GM12878 (cell line): Measurements from ENCODE around the gene UNC5B. TPM values are rescaled to one million over a fixed set of nuclear protein-coding genes. Genes with fewer than 3 reads are reported as not detected.

ENCODE experiments used
- ATAC-seq: fragments of 200-7000 bp; cut with Tn5 transposase; 3 replicates; pipeline ENCODE4 v1.9.1; 2020; ENCODE audit warnings: mild to moderate bottlenecking, moderate library complexity
- BruUV-seq: library from RNA; stranded (reverse); fragments of 400-500 nt; replicated peaks from 2 replicates; lab custom pipeline; 2021; lab: Mats Ljungman, UMichigan
- CTCF ChIA-PET: fragments of 300-600 bp; sonication (Branson Sonifier 250); formaldehyde crosslinking; extraction: SDS; loops from one replicate; lab custom pipeline; 2021; ENCODE audit warnings: inconsistent platforms; lab: Yijun Ruan, JAX
- POLR2A ChIA-PET: fragments of 350-600 bp; formaldehyde crosslinking; extraction: SDS; loops from one replicate; lab custom pipeline; 2021; ENCODE audit warnings: inconsistent platforms; lab: Charles Lee
- RAD21 ChIA-PET: fragments of 300-600 bp; sonication (Branson Sonifier 250); formaldehyde crosslinking; loops from one replicate; lab custom pipeline; 2023; ENCODE audit warnings: antibody characterized with exemption; ENCODE audit not compliant: unreplicated experiment; lab: Charles Lee
- SMC1A ChIA-PET: fragments of 300-600 bp; sonication (Branson Sonifier 250); formaldehyde crosslinking; loops from one replicate; lab custom pipeline; 2023; ENCODE audit not compliant: unreplicated experiment, uncharacterized antibody; lab: Charles Lee
- DNase-seq: peaks from one replicate; pipeline ENCODE4 v3.0.0-alpha.2; 2011; ENCODE audit warnings: low read depth, low spot score
- FAIRE-seq: peaks from 3 replicates; lab custom pipeline; 2011; peaks lifted over from hg19 to GRCh38; lab: Jason Lieb, UNC
- H2AFZ ChIP-seq: 2 replicates; pipeline ENCODE4 v1.6.0; 2011; ENCODE audit warnings: low read depth, low read length, control low read depth; ENCODE audit not compliant: control insufficient read depth
- H3K27ac ChIP-seq: 2 replicates; pipeline ENCODE4 v1.5.1; 2011; ENCODE audit warnings: control low read depth; ENCODE audit not compliant: control insufficient read depth, insufficient read depth
- H3K27me3 ChIP-seq, 2 experiments: replicated peaks in 1 of 2; 2 replicates each; pipeline versions ENCODE4 v1.6.0 to v1.6.1; 2011; ENCODE audit warnings: low read length in 1 of 2; ENCODE audit not compliant: control insufficient read depth in 2 of 2, insufficient read depth in 2 of 2
- H3K36me3 ChIP-seq, 2 experiments: 2 replicates each; pipeline ENCODE4 v1.5.1; 2011; ENCODE audit warnings: low read length in 1 of 2; ENCODE audit not compliant: control insufficient read depth in 2 of 2, insufficient read depth in 2 of 2
- H3K4me1 ChIP-seq: 2 replicates; pipeline ENCODE4 v1.6.1; 2011; ENCODE audit warnings: mild to moderate bottlenecking, low read length, moderate library complexity, mixed read lengths; ENCODE audit not compliant: control insufficient read depth, insufficient read depth
- H3K4me2 ChIP-seq: 2 replicates; pipeline ENCODE4 v1.6.0; 2011; ENCODE audit warnings: control low read depth; ENCODE audit not compliant: control insufficient read depth, insufficient read depth
- H3K4me3 ChIP-seq: fragments of 200-600 bp; sonication (generic); 2 replicates; pipeline ENCODE4 v1.5.1; 2016
- H3K79me2 ChIP-seq: 2 replicates; pipeline ENCODE4 v1.6.0; 2011; ENCODE audit warnings: low read length; ENCODE audit not compliant: control insufficient read depth, insufficient read depth
- H3K9ac ChIP-seq: 2 replicates; pipeline ENCODE4 v1.8.0; 2011; ENCODE audit warnings: low read length, control low read depth, mixed read lengths; ENCODE audit not compliant: control insufficient read depth, insufficient read depth
- H3K9me3 ChIP-seq: replicated peaks from 3 replicates; pipeline ENCODE4 v1.5.1; 2011; ENCODE audit warnings: mild to moderate bottlenecking, low read length; ENCODE audit not compliant: control insufficient read depth, insufficient read depth
- H4K20me1 ChIP-seq: 2 replicates; pipeline ENCODE4 v1.6.0; 2011; ENCODE audit not compliant: control insufficient read depth, insufficient read depth
- BMI1 ChIP-seq: fragments of 450-650 bp; IDR thresholded peaks from 2 replicates; pipeline ENCODE4 v1.6.1; 2016; ENCODE audit warnings: mild to moderate bottlenecking, moderate library complexity, borderline replicate concordance
- CHD2 ChIP-seq: IDR thresholded peaks from 2 replicates; pipeline ENCODE4 v1.6.1; 2011; ENCODE audit warnings: low read depth, low read length, improper control_type of control experiment, borderline replicate concordance
- HDAC6 ChIP-seq: fragments of 200-600 bp; sonication (generic); IDR thresholded peaks from one replicate; pipeline ENCODE4 v1.8.0; 2017; ENCODE audit warnings: antibody characterized with exemption; ENCODE audit not compliant: unreplicated experiment
- NRF1 ChIP-seq: conservative IDR thresholded peaks from 2 replicates; pipeline ENCODE4 v1.6.1; 2011; ENCODE audit warnings: mild to moderate bottlenecking, low read depth, low read length, improper control_type of control experiment
- ZBTB33 ChIP-seq: fragments of 450-650 bp; IDR thresholded peaks from 2 replicates; pipeline ENCODE4 v1.6.1; 2017; ENCODE audit warnings: mild to moderate bottlenecking
- WGBS: methylation state at CpG from one replicate; pipeline ENCODE4 v1.1.6; 2016; ENCODE audit warnings: low lambda C conversion rate; ENCODE audit not compliant: insufficient replicate concordance, insufficient coverage; ENCODE audit errors: missing lambda C conversion rate; 5-methylcytosine and 5-hydroxymethylcytosine counted together
- in situ Hi-C: fragments of 300-500 bp; cut with MboI; formaldehyde crosslinking; loops from 9 replicates; pipeline ENCODE4 v1.14.3; 2018; ENCODE audit warnings: mixed read lengths
- intact Hi-C: fragments of 100-400 bp; cut with micrococcal nuclease; formaldehyde crosslinking; loops from one replicate; pipeline ENCODE4 v1.14.2; 2022; ENCODE audit not compliant: unreplicated experiment
- polyA plus RNA-seq, 11 experiments: library from polyadenylated mRNA; depleted of rRNA in 4 of 11; unstranded in 6 of 11; stranded (reverse) in 5 of 11; fragments of >200 nt; fragmentation: Nextera tagmentation in 4 of 11; fragmentation: Illumina TruSeq in 1 of 11; extraction: Ambion mirVana in 4 of 11; extraction: Trizol in 1 of 11; gene quantifications; 1 replicate in 1 of 11; 2 replicates in 10 of 11; pipeline versions ENCODE4 v1.2.1 to v1.2.3, GENCODE V29; 2011 to 2016; ENCODE audit warnings: inconsistent platforms in 2 of 11, missing spikeins in 2 of 11, low read depth in 1 of 11
- total RNA-seq, 4 experiments: library from RNA; depleted of rRNA in 3 of 4; stranded (reverse); fragments of >200 nt in 3 of 4; fragmentation: Illumina TruSeq in 1 of 4; extraction: Trizol in 1 of 4; gene quantifications; 2 replicates each; pipeline versions ENCODE4 v1.2.1 to v1.2.3, GENCODE V29; 2013 to 2021

Gene UNC5B
- total and polyA plus RNA-seq, 10 of the 15 experiments (the other 5 are each of a cell fraction or from before 2014, with no cell fraction given) = 0.03 to 0.08 TPM; not detected in 8

DNA sequence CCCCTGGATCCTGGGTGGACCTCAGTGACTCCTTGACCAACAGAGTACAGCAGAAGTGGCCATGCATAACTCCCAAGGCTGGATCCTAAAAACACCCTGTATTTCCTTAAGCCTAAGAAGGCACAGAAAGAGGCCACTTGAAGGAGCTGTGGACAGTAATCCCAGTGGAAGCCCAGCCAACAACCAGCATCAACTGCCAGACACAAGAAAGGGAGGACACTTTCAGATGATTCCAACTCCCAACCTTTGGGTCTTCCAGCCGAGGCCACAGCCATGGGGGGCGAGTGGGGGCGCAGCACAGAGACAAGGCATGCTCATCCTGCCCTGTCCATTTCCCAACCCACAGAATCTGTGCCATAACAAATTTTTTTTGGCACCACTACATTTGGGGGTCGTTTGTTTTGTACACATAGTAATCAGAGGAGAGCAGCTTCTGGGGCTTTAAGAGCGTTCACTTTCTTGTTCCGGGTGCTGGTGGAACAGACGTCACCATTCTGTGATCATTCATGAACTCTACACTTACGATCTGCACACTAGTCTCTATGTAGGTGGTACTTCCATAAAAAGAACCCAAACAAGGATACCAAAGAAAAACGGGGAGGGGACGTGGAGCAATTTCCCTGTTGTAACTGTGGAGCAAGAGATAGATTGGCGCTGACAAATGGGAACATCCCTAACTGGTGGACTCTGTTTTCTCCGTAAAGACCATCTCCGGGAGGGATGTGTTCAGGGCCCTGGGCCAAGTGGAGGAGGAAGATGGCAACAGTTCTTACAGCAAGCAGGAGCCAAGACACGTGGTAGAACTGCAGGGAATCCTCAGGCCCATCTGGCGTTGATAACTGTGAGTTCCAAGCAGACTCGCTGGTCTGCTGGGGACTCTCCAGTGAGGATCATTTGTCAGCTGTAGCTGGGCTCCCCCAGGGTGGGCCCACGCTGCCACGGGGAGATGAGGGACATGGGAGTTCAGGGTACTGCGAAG lies 100.7 kb downstream of the UNC5B start:
- RAD21 ChIA-PET = interaction anchor here (0.6 to 5.1 kb wide), 9 partner anchors 11 to 584 kb away, joined by 3 to 28 read pairs (median 3); no protein-coding TSS in a partner anchor
- Histone ChIP-seq H3K27me3 (no peaks in the 10 kb centered on the region), H3K4me2 (no peak overlapping the region), H3K79me2 (no peaks in the 10 kb centered on the region), H4K20me1 (no peaks in the 10 kb centered on the region), H3K4me3 (no peak overlapping the region), H3K9me3 (no peaks in the 10 kb centered on the region), H3K27ac (no peak overlapping the region), H3K9ac (no peak overlapping the region), H3K36me3 (no peaks in the 10 kb centered on the region), H3K4me1 (peaks cover 9% of the 10 kb centered on the region; the same call in 1 of the 2 replicates), H2AFZ (no peak overlapping the region)
- no peak for TF ChIP-seq HDAC6
- no peak for TF ChIP-seq NRF1
- TF ChIP-seq CHD2 = no peak
- no peak for TF ChIP-seq BMI1
- TF ChIP-seq ZBTB33 = no peak
- DNase-seq (no peak), ATAC-seq (no peak), FAIRE-seq (no peak)
- WGBS = 28% methylated on average over 19 of the region's 19 CpGs
- intact Hi-C loops = loop anchor here (10.0 kb wide), 1 partner anchor 172 kb away; no protein-coding TSS in a partner anchor
- SMC1A ChIA-PET = interaction anchor here (1.0 to 14.0 kb wide), 6 partner anchors 17 to 395 kb away, joined by 3 to 249 read pairs (median 4); no protein-coding TSS in a partner anchor
- POLR2A ChIA-PET = no interaction called here
- no TSS peak for BruUV-seq
- CTCF ChIA-PET = interaction anchor here (0.6 to 11.1 kb wide), 17 partner anchors 46 to 1498 kb away, joined by 3 to 359 read pairs (median 3); partner anchors contain the start of gene VSIR
- in situ Hi-C loops = loop anchor here (5.0 to 10.0 kb wide), 4 partner anchors 259 to 582 kb away; no protein-coding TSS in a partner anchor
